Subcutaneous adipose tissue (tissue), 4 donors: Measurements from ENCODE around the gene PLCD1. TPM values are rescaled to one million over a fixed set of nuclear protein-coding genes. Genes with fewer than 3 reads are reported as not detected.

Source experiments
- CTCF ChIP-seq: fragments of 450-650 bp; IDR thresholded peaks from one replicate; pipeline ENCODE4 v1.5.1; 2016; ENCODE audit warnings: low read depth, mild to moderate bottlenecking, control low read depth, antibody characterized with exemption, moderate library complexity
- total RNA-seq, 4 donors: library from RNA; depleted of rRNA; stranded (reverse); fragments of >200 nt; gene quantifications; one replicate each; pipeline ENCODE4 v1.1.0, GENCODE V29; 2016

PLCD1 gene
- total RNA-seq, 4 donors from 2014 or later: 17.4 to 34.8 (median 25.2) TPM

GRCh38 chr3:37987315-37987697, 42.1 kb downstream of the PLCD1 start:
- no peak for TF ChIP-seq CTCF

- TF ChIP-seq CTCF: no peak
Observed at GRCh38 chr3:37986479-37987314, 42.7 kb downstream of the PLCD1 start.

GRCh38 chr3:37985637-37986320, 43.7 kb downstream of the PLCD1 start:
- no peak for TF ChIP-seq CTCF

GRCh38 chr3:37984596-37984995, 44.8 kb downstream of the PLCD1 start:
- TF ChIP-seq CTCF: no peak

GRCh38 chr3:37984051-37984450, 45.4 kb downstream of the PLCD1 start:
- no peak for TF ChIP-seq CTCF

- no peak for TF ChIP-seq CTCF
Observed at GRCh38 chr3:37982331-37982730, 47.1 kb downstream of the PLCD1 start.

- TF ChIP-seq CTCF: no peak
Observed at GRCh38 chr3:37981348-37981664, 48.1 kb downstream of the PLCD1 start.
